Measurements from ENCODE around the gene NTN1.
A peak's percentile ranks its signal among the peaks of the same experiment; 100 is the strongest.

The NTN1 gene

DNA sequence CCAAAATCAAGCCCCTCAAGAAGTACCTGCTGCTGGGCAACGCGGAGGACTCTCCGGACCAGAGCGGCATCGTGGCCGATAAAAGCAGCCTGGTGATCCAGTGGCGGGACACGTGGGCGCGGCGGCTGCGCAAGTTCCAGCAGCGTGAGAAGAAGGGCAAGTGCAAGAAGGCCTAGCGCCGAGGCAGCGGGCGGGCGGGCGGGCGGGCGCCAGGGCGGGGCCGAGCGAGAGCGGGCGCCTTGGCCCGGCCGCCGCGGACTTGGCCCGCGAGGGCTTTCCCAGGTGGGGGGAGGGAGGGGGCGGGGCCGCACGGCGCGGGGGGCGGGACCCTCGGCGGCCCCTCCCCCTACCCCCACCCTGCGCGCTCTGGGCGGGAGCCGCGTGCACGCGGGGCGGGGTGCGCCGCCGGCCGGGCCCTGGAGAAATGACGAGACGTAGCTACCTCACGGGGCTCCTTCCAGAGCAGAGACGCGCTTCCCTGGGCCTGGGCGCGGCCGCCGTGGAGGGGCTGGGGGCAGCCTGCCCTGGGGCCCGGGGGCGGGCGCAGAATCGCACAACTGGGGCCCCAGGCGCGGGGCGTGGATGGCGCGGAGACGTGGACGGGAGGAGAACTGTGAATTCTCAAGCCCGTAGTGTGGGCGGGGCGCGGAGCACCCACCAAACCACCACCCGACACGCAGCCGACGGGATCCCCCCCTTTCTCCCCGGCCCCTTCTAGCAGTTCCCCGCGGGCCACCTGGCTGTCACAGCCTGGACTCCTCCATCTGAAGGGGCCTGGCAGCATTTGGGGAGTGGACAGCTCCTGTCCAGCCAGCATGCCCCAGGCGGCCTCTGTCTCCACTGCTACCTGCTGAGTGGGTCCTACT, 218.7 kb downstream of the NTN1 start:
- DNase-seq (ENCODE audit: extremely low read depth, low read depth), result peak; percentile 30
- TF ChIP-seq, protein P1, sequence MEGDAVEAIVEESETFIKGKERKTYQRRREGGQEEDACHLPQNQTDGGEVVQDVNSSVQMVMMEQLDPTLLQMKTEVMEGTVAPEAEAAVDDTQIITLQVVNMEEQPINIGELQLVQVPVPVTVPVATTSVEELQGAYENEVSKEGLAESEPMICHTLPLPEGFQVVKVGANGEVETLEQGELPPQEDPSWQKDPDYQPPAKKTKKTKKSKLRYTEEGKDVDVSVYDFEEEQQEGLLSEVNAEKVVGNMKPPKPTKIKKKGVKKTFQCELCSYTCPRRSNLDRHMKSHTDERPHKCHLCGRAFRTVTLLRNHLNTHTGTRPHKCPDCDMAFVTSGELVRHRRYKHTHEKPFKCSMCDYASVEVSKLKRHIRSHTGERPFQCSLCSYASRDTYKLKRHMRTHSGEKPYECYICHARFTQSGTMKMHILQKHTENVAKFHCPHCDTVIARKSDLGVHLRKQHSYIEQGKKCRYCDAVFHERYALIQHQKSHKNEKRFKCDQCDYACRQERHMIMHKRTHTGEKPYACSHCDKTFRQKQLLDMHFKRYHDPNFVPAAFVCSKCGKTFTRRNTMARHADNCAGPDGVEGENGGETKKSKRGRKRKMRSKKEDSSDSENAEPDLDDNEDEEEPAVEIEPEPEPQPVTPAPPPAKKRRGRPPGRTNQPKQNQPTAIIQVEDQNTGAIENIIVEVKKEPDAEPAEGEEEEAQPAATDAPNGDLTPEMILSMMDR (IDR thresholded peaks at IDR 0.05; ENCODE audit: low read depth, low read length), result no peak

DNA sequence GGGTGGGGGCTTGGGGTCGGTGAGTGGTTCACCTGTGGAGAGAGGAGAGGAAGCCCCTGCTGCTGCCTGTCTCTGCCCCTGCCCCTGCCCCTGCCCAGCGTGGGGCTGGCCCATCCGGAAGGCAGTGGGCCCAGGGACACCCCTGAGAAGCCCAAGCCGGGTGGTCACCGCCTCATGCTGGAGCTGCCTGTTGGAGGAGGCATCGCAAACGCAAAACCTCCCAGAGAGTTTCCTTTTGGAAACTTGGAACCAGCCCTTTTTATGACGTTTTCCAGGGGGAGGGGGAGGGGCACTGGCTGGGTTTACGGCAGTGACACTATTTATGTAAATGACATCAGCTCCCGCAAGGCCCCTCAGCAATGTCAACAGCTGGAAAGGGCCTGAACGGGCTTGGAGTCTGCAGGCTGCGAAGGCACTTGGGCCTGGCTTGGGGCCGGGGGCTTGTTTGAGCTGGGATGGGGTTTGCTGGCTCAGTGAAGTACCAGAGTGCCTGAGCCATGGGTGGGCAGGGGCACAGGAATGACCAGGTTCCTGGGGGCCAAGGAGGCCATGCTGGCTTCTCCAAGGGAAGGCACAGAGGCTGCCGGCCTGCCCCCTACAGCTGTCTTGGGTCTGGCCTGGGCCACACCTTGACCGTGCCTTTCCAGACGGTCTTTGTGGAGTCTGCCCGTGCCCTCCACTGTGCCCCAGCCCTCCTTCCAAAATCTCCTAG, 219.5 kb downstream of the NTN1 start:
- DNase-seq (ENCODE audit: extremely low read depth, low read depth), result peak; percentile 29
- TF ChIP-seq, protein P1 (IDR thresholded peaks at IDR 0.05; ENCODE audit: low read depth, low read length), result no peak

DNA sequence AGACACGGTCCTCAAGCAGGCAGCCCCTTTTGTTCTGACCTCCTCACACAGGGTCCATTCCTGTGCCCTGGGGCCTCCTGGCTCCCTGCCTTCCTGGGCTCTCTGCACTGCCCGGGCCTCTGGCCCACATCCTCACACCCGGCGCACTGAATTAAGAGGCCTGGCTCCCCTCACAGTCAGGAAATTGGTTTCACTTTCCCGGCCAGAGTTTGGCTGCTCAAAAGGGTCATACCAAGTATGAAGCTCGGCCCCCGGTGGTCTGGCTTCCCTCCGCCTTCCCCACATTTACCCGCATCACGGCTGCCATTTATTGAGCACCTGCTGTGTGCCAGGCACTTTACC, 220.0 kb downstream of the NTN1 start:
- TF ChIP-seq, protein P1 (IDR thresholded peaks at IDR 0.05; ENCODE audit: low read depth, low read length), result no peak

DNA sequence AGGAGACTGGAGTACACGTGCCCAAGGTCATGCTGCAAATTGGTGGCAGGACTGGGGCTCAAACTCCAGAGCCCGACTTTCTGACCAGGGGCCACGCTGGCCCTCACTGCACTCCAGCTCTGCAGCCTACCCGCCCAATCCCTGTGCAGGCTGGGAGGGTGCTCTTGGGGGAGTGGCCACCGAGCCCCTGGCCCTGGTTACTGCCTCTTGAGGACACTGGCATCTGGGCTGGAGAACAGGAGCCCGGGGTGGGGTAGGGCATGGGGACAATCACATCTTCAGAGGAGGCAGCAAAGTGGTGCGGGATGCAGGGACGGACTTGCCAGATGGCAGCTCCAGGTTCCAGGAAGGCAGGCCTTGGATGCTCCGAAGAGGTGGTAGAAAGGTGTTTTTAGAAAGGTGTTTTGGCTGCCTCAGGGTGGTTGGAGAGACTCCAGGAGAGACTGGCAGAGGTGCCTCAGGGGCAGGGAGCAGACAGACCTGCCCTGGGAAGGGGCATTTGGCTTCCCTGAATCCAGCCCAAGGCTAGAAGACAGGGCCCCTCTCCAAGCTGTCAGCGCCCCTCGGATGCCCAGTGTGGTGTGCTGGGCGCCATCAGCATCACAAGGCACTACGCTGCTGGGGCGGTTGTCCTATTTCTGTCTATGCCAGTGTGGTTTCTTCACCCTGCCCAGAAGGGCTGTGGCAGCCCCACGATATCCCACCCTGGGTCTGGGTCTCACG, 220.6 kb downstream of the NTN1 start:
- TF ChIP-seq, protein P1 (IDR thresholded peaks at IDR 0.05; ENCODE audit: low read depth, low read length), result no peak
- DNase-seq (ENCODE audit: extremely low read depth, low read depth), result no peak

More for the DNA sequence above, 220.0 kb downstream of the NTN1 start:
- no peak for DNase-seq (ENCODE audit: extremely low read depth, low read depth)

DNA sequence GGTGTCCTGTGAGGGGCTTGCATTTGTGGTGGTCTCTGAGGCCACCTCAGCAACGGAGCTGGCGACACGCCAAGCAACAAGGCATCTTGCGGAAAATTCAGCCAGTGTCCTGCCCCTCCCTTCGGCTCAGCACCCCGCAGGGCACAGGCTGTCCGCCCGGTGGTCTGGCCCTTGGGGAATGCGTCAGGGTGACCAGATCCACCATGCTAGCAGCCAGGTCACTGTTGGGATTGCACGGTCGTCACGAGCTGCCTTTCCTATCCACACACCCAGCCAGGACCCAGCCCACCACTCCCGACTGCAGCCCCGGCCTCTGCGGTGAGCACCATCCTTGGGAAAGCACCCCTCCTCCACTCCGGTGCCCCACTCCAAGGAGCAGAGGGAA, 221.2 kb downstream of the NTN1 start:
- DNase-seq (ENCODE audit: extremely low read depth, low read depth), result no peak
- TF ChIP-seq, protein P1 (IDR thresholded peaks at IDR 0.05; ENCODE audit: low read depth, low read length), result no peak

DNA sequence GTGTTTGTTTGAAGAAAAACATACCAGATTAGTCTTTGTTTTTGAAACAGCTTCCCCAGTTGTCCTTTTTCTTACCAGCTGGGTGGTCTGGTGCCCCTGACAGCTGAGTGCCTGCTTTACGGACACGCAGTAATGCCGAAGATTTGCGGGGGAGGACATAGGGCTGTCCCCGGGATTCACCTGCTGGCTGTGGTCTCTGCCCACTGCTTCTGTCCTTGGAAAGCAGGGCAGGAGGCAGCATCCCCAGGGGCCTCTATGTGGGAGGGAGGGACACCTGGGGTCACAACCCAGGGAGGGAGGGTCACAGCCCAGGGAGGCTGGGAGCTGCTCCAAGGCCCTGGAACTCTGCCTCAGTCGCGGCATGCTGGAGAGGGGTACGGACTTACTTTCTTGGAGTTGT, 221.7 kb downstream of the NTN1 start:
- DNase-seq (ENCODE audit: extremely low read depth, low read depth), result no peak
- TF ChIP-seq, protein P1 (IDR thresholded peaks at IDR 0.05; ENCODE audit: low read depth, low read length), result no peak
